HCEC 1CT (cell line): ENCODE data around the gene OAS2.
"Not testable (repeated sequence)": the region's sequence is repeated elsewhere in the genome, so short reads cannot be mapped to it uniquely, and the experiment has no call there.

ENCODE experiments used
- DNase-seq: peaks from one replicate; pipeline ENCODE4 v3.0.0-alpha.2; 2017

OAS2 gene

DNA sequence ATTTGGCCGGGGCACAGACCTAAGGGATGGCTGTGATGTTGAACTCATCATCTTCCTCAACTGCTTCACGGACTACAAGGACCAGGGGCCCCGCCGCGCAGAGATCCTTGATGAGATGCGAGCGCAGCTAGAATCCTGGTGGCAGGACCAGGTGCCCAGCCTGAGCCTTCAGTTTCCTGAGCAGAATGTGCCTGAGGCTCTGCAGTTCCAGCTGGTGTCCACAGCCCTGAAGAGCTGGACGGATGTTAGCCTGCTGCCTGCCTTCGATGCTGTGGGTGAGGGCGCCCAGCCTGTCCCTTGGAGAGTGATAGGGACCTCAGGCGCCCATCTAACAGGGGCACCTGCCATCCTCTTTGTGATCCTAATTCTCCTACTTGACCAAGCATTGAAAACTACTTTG is 27.6 kb upstream of the OAS2 start:
- DNase-seq: no peak

DNA sequence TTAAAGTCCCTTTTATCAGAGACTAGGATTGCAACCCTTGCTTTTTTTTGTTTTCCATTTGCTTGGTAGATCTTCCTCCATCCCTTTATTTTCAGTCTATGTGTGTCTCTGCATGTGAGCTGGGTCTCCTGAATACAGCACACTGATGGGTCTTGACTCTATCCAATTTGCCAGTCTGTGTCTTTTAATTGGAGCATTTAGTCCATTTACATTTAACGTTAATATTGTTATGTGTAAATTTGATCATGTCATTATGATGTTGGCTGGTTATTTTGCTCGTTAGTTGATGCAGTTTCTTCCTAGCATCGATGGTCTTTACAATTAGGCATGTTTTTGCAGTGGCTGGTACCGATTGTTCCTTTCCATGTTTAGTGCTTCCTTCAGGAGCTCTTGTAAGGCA is 21.2 kb upstream of the OAS2 start:
- DNase-seq: not testable (repeated sequence)

DNA sequence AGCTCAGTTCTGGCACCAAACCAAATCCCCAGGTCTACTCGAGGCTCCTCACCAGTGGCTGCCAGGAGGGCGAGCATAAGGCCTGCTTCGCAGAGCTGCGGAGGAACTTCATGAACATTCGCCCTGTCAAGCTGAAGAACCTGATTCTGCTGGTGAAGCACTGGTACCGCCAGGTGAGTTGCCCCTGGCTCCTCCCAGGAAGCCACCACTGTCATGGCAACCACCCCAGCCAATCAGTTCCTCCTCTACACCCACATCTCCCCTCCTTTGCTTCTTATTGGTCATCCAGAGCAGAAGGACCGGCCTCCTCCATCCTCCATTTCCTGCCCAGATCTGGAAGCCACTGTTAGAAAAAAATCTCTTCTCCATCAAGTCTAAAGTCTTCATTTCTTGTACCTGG is 17.2 kb upstream of the OAS2 start:
- DNase-seq: no peak

DNA sequence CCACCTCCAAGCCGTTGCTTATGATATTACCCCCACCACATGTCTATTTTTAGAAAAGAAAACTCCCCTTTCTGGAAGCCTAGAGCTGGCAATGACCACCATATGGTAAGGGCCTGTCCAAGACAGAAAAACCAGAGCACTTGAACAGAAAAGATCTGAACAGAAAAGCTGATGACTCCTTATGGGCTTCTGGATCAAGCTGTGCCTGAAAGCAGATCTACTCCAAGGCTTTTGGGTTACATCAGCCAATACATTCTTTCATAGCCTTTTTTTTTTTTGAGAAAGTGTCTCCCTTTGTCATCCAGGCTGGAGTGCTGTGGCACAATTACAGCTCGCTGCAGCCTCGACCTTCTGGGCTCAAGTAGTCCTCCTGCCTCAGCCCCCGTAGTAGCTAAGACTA is 16.8 kb upstream of the OAS2 start:
- DNase-seq: no peak

DNA sequence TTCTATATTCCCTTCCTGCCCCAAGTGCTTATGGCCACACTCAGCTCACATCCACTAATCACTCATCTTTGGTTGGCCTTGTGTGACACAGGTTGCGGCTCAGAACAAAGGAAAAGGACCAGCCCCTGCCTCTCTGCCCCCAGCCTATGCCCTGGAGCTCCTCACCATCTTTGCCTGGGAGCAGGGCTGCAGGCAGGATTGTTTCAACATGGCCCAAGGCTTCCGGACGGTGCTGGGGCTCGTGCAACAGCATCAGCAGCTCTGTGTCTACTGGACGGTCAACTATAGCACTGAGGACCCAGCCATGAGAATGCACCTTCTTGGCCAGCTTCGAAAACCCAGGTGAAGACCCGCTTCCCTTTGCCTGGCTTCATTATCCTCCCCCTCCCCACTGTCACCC is 15.8 kb upstream of the OAS2 start:
- DNase-seq: no peak

DNA sequence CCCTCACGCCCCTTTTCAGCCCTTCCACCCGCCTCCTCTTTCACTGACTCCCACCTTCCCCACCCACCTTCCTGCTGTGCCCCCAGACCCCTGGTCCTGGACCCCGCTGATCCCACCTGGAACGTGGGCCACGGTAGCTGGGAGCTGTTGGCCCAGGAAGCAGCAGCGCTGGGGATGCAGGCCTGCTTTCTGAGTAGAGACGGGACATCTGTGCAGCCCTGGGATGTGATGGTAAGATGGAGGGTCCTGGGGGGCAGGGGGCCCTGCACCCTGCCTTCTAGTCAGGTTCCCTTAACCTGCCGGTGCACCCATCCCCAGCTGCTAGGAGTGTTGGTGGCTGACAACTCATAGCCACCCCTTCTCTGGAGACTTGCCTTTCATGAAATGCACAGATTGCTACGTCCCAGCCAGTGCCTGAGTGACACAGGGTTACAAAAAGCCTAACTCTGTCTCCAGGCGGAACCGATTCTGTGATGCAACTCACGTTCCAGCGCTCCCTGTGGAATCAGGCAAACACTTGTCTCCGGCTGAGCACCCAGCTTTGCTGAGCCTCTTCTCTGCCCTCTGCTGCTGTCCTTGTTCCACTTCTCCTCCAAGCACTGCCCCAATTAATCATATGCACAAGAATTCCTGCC is 15.0 kb upstream of the OAS2 start:
- no peak for DNase-seq

DNA sequence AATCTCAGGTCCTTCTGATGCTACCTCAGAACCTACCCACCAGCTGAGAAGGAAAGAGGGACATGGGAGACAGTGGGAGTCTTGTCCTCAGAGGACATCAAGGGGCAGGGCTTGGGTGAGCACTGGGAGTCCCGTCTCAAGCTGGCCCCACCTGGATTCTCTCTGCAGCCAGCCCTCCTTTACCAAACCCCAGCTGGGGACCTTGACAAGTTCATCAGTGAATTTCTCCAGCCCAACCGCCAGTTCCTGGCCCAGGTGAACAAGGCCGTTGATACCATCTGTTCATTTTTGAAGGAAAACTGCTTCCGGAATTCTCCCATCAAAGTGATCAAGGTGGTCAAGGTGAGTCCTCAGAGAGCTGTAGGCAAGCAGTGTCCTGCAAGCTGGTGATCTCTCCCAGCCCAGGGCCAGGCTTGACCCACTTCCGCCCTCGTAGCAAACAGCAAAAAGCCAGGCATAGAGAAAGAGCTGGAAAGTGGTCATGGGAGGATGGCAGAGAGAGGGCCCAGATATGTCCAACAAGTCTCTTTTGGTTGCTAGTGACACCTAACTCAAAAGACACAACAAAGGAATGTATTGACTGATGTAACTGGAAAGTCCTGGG is 14.2 kb upstream of the OAS2 start:
- no peak for DNase-seq

DNA sequence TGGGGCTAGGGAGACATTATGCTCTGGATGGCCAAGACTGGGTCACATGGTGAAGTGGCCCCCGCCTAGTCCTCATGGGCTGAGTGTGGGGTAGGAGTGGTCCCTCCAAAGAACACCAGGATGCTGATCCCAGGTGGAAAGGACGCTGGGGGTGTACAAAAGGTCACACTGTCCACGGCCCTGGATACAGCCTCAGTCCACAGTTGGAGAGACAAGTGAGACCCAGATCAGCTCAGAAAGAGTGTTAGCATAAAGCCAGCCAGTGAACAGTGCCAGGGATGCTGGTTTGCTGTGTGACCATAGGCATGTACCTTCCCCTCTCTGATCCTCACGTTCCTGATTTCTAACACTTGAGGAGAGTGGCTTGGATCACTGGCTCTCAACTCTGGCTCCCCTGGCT is 13.4 kb upstream of the OAS2 start:
- no peak for DNase-seq

DNA sequence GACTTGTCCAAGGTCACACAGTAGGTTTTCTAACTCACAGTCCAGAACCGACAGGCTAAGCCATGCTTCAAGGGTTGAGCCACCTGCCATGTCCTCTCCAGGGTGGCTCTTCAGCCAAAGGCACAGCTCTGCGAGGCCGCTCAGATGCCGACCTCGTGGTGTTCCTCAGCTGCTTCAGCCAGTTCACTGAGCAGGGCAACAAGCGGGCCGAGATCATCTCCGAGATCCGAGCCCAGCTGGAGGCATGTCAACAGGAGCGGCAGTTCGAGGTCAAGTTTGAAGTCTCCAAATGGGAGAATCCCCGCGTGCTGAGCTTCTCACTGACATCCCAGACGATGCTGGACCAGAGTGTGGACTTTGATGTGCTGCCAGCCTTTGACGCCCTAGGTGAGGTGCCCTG is 12.7 kb upstream of the OAS2 start:
- DNase-seq: no peak

DNA sequence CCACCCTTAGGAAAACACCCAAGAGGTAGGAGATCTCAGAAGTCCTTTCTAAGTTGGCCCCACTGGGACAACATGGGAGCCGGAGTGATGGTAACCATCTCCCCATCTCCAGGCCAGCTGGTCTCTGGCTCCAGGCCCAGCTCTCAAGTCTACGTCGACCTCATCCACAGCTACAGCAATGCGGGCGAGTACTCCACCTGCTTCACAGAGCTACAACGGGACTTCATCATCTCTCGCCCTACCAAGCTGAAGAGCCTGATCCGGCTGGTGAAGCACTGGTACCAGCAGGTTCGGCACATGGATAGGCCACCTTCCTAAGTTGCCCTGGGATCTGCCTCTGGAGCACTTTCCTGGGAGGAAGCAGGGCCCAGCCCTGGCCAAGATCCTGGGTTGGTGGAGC is 11.0 kb upstream of the OAS2 start:
- no peak for DNase-seq

DNA sequence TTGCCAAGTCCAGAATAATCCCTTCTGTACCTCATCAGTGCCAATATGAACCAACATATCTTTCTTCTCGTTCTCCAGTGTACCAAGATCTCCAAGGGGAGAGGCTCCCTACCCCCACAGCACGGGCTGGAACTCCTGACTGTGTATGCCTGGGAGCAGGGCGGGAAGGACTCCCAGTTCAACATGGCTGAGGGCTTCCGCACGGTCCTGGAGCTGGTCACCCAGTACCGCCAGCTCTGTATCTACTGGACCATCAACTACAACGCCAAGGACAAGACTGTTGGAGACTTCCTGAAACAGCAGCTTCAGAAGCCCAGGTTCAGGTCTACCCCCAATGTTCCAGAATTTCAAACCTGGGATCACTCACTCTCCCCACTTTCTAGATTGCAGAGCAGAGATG is 10.5 kb upstream of the OAS2 start:
- no peak for DNase-seq

DNA sequence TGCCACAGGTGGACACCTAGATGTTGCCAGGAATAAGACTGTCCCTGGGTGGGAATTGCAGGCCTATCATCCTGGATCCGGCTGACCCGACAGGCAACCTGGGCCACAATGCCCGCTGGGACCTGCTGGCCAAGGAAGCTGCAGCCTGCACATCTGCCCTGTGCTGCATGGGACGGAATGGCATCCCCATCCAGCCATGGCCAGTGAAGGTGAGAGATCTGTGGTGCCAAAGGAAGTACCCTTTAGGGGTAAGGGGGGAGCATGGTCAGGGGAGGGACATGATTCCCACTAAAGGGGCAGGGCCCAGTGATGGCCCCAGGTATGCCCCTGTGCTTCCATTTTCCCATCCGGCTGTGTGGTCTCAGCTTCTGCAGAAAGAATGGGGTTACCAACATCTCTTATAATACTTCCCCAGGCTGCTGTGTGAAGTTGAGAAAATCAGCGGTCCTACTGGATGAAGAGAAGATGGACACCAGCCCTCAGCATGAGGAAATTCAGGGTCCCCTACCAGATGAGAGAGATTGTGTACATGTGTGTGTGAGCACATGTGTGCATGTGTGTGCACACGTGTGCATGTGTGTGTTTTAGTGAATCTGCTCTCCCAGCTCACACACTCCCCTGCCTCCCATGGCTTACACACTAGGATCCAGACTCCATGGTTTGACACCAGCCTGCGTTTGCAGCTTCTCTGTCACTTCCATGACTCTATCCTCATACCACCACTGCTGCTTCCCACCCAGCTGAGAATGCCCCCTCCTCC is 8.6 kb upstream of the OAS2 start:
- no peak for DNase-seq

DNA sequence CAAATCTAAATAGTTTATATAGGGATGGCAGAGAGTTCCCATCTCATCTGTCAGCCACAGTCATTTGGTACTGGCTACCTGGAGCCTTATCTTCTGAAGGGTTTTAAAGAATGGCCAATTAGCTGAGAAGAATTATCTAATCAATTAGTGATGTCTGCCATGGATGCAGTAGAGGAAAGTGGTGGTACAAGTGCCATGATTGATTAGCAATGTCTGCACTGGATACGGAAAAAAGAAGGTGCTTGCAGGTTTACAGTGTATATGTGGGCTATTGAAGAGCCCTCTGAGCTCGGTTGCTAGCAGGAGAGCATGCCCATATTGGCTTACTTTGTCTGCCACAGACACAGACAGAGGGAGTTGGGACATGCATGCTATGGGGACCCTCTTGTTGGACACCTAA is 7.9 kb upstream of the OAS2 start:
- no peak for DNase-seq

DNA sequence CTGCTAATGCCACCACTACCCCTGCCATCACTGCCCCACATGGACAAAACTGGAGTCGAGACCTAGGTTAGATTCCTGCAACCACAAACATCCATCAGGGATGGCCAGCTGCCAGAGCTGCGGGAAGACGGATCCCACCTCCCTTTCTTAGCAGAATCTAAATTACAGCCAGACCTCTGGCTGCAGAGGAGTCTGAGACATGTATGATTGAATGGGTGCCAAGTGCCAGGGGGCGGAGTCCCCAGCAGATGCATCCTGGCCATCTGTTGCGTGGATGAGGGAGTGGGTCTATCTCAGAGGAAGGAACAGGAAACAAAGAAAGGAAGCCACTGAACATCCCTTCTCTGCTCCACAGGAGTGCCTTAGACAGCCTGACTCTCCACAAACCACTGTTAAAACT is 7.1 kb upstream of the OAS2 start:
- DNase-seq: no peak

DNA sequence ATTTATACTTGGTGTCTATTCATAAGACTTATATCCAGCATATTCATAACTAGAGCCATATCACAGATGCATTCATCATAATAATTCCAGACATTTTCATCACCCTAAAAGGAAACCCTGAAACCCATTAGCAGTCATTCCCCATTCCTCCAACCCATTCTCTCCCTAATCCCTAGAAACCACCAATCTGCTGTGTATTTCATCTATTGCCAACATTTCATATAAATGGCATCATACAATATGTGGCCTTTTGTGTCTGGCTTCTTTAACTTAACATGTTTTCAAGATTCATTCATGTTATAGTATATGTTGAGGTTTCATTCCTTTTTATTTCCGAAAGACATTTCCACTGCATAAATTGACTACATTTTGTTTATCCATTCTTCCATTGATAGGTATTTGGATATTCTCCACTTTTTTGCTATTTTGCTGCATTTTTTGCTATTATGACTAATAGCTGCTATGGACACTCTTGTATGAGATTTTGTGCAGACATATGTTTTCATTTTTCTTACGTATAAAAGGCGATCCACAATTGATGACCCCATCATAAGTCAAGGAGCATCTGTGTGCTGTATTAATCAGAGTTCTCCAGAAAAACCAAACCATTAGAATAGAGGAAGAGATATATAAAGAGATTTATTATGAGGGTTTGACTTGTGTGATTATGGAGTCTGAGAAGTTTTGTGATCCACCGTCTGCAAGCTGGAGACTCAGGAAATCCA is 5.1 kb upstream of the OAS2 start:
- no peak for DNase-seq

DNA sequence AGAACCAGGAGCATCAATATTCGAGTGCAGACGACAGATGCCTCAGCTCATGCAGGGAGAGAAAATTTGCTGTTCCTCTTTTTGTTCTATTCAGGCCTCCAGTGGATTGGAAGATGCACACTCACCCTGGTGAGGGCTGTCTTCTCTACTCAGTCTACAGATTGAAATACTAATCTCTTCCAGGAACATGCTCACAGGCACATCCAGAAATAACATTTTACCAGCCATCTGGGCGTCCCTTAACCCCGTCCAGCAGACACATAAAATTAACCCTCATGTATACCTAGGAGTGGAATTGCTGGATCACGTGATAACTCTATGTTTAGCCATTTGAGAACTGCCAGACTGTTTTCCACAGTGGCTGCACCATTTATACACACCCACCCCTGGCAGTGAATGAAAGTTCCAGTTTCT is 4.5 kb upstream of the OAS2 start:
- DNase-seq: no peak

DNA sequence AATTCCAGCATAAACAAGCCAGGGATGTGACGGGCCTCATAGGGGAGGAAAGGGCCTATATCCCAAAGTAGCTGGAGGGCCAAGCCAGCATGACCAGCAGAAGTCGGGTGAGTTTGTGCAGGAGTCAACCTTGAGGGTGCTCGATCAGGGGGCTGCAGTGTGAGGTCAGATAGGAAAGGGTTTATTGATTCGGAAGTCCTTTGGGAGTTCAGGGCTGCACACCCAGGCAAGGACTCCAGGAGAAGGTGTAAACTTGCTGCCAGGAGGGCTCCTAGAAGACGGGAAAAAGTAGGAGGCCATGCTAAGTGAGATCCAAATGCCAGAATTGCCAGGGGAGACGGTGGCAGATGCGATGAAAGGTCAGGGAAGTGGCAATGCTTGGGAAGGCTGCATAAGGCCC is 3.4 kb upstream of the OAS2 start:
- no peak for DNase-seq

DNA sequence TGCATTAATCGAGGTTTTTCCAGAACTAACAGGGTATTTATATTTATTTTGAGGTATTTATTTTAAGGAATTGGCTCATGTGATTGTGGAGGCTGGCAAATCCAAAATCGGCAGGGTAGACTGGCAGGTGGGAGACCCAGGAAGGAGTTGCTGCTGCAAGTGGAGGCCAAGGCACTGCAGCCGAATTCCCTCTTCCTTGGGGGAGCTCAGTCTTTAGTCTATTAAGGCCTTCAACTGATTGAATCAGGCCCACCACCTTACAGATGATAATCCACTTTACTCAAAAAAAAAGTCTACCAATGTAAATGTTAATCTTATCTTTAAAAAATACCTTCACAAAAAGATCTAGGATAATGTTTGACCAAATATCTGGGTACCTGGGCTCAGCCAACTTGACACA is 1.2 kb upstream of the OAS2 start:
- DNase-seq: no peak

DNA sequence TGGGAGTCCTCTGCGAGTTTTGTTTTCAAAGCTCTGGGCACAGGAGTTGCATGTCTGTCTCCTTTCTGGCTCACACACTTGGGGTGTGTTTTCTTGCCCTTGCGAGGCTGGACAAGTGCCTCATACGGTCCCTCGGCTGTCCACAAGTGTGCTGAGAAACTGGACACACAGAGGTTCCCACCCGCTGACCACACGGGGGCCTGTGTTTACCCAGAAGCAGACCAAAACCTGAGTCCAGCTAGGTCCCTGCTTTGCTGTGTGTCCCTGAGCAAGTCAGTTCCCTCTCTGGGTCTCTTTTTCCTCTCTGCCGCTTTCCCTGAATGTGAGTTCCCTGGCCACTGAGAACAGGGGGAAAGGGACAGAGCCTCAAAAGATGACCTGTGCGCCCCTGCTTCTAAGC is 678 bp upstream of the OAS2 start:
- DNase-seq: no peak

DNA sequence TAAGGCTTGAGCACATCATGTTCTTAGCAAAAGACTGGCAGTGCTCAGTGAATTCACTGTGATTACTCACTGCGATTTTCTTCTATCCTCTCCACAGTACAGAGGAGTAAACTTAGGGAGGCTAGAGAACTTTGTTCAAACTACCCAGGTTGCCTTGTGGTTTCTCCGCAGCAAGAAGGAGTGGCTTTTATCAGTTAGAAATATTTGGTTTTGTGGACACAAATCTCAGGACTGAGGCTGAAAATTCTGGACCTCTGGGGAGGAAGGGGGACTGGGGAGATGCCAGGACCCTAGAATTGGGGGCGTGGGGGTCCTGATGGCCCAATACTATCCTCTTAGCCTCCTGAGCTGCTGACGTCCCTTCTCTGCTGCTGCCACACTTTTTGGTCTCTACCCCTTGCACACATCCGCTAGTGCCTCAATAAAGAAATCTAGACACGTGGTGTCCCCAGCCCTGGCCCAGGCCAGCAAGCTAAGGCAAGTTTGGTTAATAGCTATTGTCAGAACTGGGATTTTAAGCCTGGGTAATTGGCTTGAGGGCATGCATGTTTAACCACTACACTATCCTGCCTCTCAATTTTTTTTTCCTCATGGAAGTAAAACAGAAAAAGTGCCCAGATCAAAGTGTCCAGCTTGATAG is 842 bp downstream of the OAS2 start:
- no peak for DNase-seq

DNA sequence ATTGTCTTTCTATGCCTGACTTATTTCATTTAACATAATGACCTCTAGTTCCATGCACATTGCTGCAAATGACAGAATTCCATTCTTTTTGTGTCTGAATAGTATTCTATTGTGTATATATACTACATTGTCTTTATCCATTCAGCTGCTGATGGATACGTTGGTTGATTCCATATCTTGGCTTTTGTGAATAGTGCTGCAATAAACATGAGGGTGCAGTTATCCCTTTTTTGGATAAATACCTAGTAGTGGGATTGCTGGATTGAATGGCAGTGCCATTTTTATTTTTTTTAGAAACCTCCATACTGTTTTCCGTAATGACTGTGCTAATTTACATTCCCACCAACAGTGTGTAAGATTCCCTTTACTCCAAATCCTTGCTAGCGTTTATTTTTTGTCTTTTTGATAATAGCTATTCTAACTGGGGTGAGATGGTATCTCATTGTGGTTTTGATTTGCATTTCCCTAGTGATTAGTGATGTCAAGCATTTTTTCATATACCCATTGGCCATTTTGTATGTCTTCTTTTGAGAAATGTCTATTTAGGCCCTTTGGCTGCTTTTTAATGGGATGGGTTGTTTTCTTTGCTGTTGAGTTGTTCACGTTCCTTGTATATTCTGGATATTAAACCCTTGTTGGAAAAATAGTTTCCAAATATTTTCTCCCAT is 2.3 kb downstream of the OAS2 start:
- DNase-seq: no peak

DNA sequence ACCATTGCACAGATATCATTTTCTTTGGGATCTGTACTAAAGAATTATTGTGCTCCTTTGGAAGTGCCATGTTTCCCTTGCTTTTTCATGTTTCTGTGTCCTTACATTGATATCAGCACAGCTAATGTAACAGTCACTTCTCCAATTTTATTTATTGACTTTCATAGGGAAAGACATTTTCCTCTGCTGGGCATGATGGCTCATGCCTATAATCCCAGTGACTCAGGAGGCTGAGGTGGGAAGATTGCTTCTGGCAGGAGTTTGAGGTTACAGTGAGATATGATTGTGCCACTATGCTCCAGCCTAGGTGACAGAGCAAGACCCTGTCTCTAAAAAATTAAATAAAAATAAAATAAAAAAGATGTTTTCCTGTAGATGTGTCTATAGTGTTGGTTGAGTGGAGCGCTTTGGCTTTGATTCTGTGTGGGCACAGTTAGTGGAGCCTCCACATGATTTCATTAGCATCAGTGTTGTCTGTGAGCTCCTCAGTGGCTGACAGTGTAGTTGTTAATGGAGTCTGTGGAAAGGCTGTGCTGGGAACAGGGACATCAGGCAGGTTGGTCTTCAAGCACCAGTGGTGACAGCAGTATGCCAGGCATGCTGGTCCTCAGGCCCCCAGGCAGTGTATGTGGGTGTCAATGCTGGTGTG is 7.4 kb downstream of the OAS2 start:
- DNase-seq: no peak
